CD4-positive, alpha-beta memory T cell (primary cell): ENCODE results near the gene OGFR. TPM values are rescaled to one million over a fixed set of nuclear protein-coding genes. Genes with fewer than 3 reads are reported as not detected.
A peak's percentile ranks its signal among the peaks of the same experiment; 100 is the strongest.

Experiments
- CTCF ChIA-PET: fragments of 350-600 bp; sonication (Branson Sonifier 250); formaldehyde crosslinking; loops from one replicate; lab custom pipeline; 2021; ENCODE audit warnings: inconsistent platforms; ENCODE audit not compliant: partially characterized antibody; lab: Charles Lee
- POLR2A ChIA-PET: fragments of 350-600 bp; sonication (Branson Sonifier 250); formaldehyde crosslinking; loops from one replicate; lab custom pipeline; 2021; ENCODE audit not compliant: partially characterized antibody; lab: Charles Lee
- DNase-seq, 5 donors: peaks; one replicate each; pipeline versions ENCODE4 v3.0.0 to v3.0.0-alpha.2; 2020 to 2022; ENCODE audit warnings: mixed read lengths in 1 of 5
- H3K27ac ChIP-seq: one replicate; pipeline ENCODE4 v1.7.0; 2013; ENCODE audit warnings: low read depth, low read length
- H3K27me3 ChIP-seq: 2 replicates; pipeline ENCODE4 v1.7.0; 2013; ENCODE audit warnings: mild to moderate bottlenecking, low read length, moderate library complexity; ENCODE audit not compliant: insufficient read depth
- H3K36me3 ChIP-seq: 2 replicates; pipeline ENCODE4 v1.7.0; 2013; ENCODE audit warnings: mild to moderate bottlenecking, low read length, moderate library complexity; ENCODE audit not compliant: insufficient read depth
- H3K4me1 ChIP-seq: 2 replicates; pipeline ENCODE4 v1.7.0; 2013; ENCODE audit warnings: mild to moderate bottlenecking, low read length, moderate library complexity; ENCODE audit not compliant: insufficient read depth
- H3K4me3 ChIP-seq, 2 donors: one replicate each; pipeline ENCODE4 v1.7.0; 2013; ENCODE audit warnings: low read length in 2 of 2, mild to moderate bottlenecking in 1 of 2
- H3K9me3 ChIP-seq, 2 donors: one replicate each; pipeline ENCODE4 v1.7.0; 2013; ENCODE audit warnings: low read length in 2 of 2, control low read depth in 1 of 2; ENCODE audit not compliant: control insufficient read depth in 1 of 2
- H3K27ac Mint-ChIP-seq, 7 donors: one replicate each; pipeline ENCODE4 v1.8.0; 2020 to 2021; ENCODE audit warnings: mixed read lengths in 7 of 7, mild to moderate bottlenecking in 6 of 7, inconsistent platforms in 3 of 7, moderate library complexity in 3 of 7
- H3K27me3 Mint-ChIP-seq, 2 donors: one replicate each; pipeline ENCODE4 v1.8.0; 2020 to 2021; ENCODE audit warnings: mixed read lengths in 2 of 2
- H3K36me3 Mint-ChIP-seq, 2 donors: one replicate each; pipeline ENCODE4 v1.8.0; 2020 to 2021; ENCODE audit warnings: mixed read lengths in 2 of 2, inconsistent platforms in 1 of 2, mild to moderate bottlenecking in 1 of 2
- H3K4me1 Mint-ChIP-seq, 4 donors: one replicate each; pipeline ENCODE4 v1.8.0; 2020 to 2021; ENCODE audit warnings: mixed read lengths in 4 of 4, mild to moderate bottlenecking in 1 of 4
- H3K4me3 Mint-ChIP-seq, 8 donors: one replicate each; pipeline ENCODE4 v1.8.0; 2020 to 2021; ENCODE audit warnings: mixed read lengths in 8 of 8, mild to moderate bottlenecking in 7 of 8, moderate library complexity in 6 of 8, inconsistent platforms in 3 of 8
- H3K9me3 Mint-ChIP-seq, 8 donors: one replicate each; pipeline ENCODE4 v1.8.0; 2020 to 2021; ENCODE audit warnings: mixed read lengths in 8 of 8, mild to moderate bottlenecking in 5 of 8, inconsistent platforms in 3 of 8, moderate library complexity in 1 of 8
- intact Hi-C: fragments of 100-400 bp; cut with micrococcal nuclease; formaldehyde crosslinking; loops from one replicate; pipeline ENCODE4 v1.15.1; 2023
- polyA plus RNA-seq, 2 donors: library from polyadenylated mRNA; unstranded; fragments of 300-500 nt; fragmentation: Illumina TruSeq; gene quantifications; one replicate each; pipeline ENCODE4 v1.2.3, GENCODE V29; 2021
- total RNA-seq, 2 experiments: library from RNA; stranded (reverse); gene quantifications; one replicate each; pipeline ENCODE4 v1.2.3, GENCODE V29; 2021

Gene OGFR
- total and polyA plus RNA-seq, 4 experiments from 2014 or later = 13.8 to 75.9 (median 69.4) TPM

DNA sequence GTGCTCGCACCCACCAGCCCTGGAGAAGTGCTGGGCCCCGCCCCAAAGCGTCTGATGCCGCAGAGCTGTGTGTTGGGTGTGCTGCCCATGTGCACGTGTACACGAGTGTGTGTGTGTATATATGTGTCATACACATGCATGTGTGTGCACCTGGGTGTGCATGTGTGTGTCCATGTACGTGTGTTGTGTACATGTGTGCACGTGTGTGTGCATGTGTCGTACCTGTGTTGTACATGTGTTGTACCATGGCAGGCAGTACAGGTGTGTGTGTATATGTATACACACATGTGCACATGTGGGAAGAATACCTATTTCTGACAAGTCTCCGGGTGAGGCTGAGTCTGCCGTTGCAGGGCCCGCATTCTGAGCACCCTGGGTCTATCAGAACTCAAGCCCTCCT is 14.6 kb upstream of the OGFR start:
- H3K27me3 Mint-ChIP-seq = no peaks in the 10 kb centered on the region
- no peak for DNase-seq
- Histone ChIP-seq H3K4me3 (no peak overlapping the region), H3K27ac (no peak overlapping the region), H3K9me3 (no peaks in the 10 kb centered on the region), H3K36me3 (no peaks in the 10 kb centered on the region), H3K27me3 (no peaks in the 10 kb centered on the region), H3K4me1 (peaks cover 22% of the 10 kb centered on the region)
- CTCF ChIA-PET = interaction anchor here (0.7 to 2.7 kb wide), 4 partner anchors 11 to 74 kb away, joined by 3 to 20 read pairs (median 4); no protein-coding TSS in a partner anchor
- intact Hi-C loops = loop anchor here (5.0 to 10.0 kb wide), 2 partner anchors 217 to 405 kb away; partner anchors contain the start of genes BHLHE23 and RPS21
- H3K36me3 Mint-ChIP-seq = peaks cover 0 to 7% of the 10 kb centered on the region in 2 donors
- peaks cover 0 to 2% (median 0%) of the 10 kb centered on the region in 8 donors for H3K9me3 Mint-ChIP-seq
- H3K4me3 Mint-ChIP-seq = no peak overlapping the region
- H3K27ac Mint-ChIP-seq = peak overlapping the region in 1 of 7 donors; percentile 13
- POLR2A ChIA-PET = interaction anchor here (2.2 kb wide), 1 partner anchor 49 kb away, joined by 8 read pairs; no protein-coding TSS in a partner anchor
- peaks cover 2 to 36% (median 14%) of the 10 kb centered on the region in 4 donors for H3K4me1 Mint-ChIP-seq

DNA sequence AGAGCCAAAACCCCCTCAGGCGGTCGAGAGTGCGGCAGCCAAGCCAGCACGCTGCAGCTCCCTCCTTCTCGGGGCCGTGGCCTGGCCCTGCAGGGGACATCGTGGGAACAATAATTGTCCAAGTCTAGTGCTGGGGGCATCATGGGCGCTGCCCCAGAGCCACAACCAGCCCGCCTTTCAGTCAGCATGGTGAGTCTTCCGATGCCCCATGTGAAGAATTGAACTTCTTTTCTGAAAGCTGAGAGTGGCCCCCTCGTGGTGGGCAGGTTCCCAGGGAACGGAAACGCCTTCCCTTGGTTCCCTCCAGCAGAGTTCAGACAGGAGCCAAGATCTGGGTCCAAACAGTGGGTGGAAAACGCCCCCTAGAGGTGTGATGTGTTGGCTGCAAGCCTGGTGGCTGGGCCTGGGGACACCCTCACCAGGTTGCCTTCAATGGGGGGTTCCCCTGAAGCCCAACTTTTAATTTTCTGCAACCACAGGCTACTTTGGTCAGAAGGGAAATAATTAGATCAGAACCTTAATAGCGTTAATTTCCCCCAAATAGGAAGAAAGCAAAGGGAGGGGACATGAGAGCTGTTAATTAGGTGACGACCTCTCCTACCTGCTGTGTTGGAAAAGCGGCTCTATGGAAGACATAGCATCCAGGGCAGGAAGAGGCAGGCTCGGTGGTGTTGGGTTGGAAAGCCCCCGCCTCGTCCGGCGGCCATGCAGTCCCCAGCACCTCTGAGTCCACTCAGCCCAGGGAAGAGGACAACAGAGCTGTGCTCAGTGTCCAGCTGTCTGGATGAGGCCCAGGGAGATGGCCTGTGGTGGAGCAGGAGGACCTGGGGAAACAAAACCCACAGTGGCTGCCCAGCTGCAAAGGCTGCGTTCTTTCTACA is 13.1 kb upstream of the OGFR start:
- Mint-ChIP-seq H3K36me3 (peaks cover 0 to 7% of the 10 kb centered on the region in 2 donors), H3K27me3 (no peaks in the 10 kb centered on the region), H3K4me3 (peak overlapping the region in 5 of 8 donors; percentile 38 to 82 (median 48)), H3K4me1 (peaks cover 4 to 45% (median 17%) of the 10 kb centered on the region in 4 donors), H3K9me3 (peaks cover 0 to 2% (median 0%) of the 10 kb centered on the region in 8 donors), H3K27ac (peak overlapping the region; percentile 83 to 98 (median 91))
- no peak overlapping the region for H3K4me3 ChIP-seq
- peaks cover 22% of the 10 kb centered on the region for H3K4me1 ChIP-seq
- H3K27ac ChIP-seq = no peak overlapping the region
- ChIA-PET POLR2A (interaction anchor here (0.9 to 6.2 kb wide), 4 partner anchors 13 to 149 kb away, joined by 3 to 86 read pairs (median 7); partner anchors contain the start of gene OGFR), CTCF (interaction anchor here (1.0 to 2.7 kb wide), 15 partner anchors 9 to 297 kb away, joined by 3 to 20 read pairs (median 5); partner anchors contain the start of gene OGFR)
- peak; percentile 58 to 70 (median 68) for DNase-seq
- H3K27me3 ChIP-seq = no peaks in the 10 kb centered on the region
- intact Hi-C loops = loop anchor here (1.0 to 10.0 kb wide), 6 partner anchors 52 to 407 kb away; partner anchors contain the start of genes BHLHE23 and RPS21
- H3K9me3 ChIP-seq = no peaks in the 10 kb centered on the region
- H3K36me3 ChIP-seq = no peaks in the 10 kb centered on the region

GRCh38 chr20:62792182-62792939 is 12.3 kb upstream of the OGFR start:
- Mint-ChIP-seq H3K27me3 (no peaks in the 10 kb centered on the region), H3K36me3 (peaks cover 0 to 7% of the 10 kb centered on the region in 2 donors)

DNA sequence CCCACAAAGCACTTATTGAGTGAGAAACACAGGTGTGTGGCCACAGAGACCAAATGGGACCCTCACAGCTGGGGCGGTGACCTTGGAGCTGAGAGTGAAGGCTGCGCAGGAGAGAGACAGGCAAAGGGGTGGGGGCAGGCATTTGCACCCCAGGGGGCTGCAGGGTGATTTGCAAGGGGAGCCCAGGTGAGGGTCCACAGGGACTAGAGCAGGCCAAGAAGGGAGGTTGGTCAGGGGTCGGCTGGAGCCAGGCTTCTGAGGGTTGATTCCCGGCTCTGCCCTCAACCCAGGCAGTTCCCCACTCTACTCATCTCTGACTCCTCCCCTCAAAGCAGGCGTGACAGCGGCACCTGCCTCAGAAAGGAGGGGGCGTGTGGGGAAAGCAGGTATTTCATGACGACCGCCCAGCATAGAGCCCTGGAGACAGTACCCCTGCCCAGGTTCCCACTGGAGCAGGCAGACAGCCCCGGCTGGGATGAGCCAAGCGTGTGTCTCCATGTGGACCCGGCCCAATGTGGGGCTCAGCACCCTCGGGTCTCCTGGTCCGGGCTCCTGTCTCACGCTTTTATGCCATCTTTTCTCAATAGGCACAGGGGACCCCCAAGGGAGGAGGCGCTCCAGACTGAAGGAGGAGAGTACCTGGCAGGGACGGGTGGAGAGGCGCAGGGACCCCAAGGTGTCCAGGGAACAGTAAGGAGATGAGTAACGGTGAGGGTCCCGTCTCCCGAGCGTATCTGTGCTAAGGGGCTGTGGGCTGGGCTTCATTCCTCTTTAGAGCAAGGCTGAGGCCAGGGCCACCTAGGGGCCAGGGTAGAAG is 11.5 kb upstream of the OGFR start:
- H3K4me1 Mint-ChIP-seq = peaks cover 7 to 55% (median 25%) of the 10 kb centered on the region in 4 donors
- H3K4me1 ChIP-seq = peaks cover 32% of the 10 kb centered on the region
- H3K27ac ChIP-seq = peak overlapping the region; percentile 83
- H3K36me3 Mint-ChIP-seq = peaks cover 0 to 10% of the 10 kb centered on the region in 2 donors
- intact Hi-C loops = loop anchor here (5.0 to 10.0 kb wide), 2 partner anchors 214 to 408 kb away; partner anchors contain the start of genes BHLHE23 and RPS21
- H3K27me3 ChIP-seq = no peaks in the 10 kb centered on the region
- DNase-seq = no peak
- H3K9me3 ChIP-seq = no peaks in the 10 kb centered on the region
- ChIA-PET CTCF (interaction anchor here (0.7 to 2.7 kb wide), 10 partner anchors 12 to 294 kb away, joined by 3 to 20 read pairs (median 8); partner anchors contain the start of gene OGFR), POLR2A (interaction anchor here (0.5 to 6.2 kb wide), 23 partner anchors 10 to 651 kb away, joined by 3 to 86 read pairs (median 8); partner anchors contain the start of genes ARFGAP1, GID8, OGFR and TCFL5)
- peaks cover 0 to 5% (median 0%) of the 10 kb centered on the region in 8 donors for H3K9me3 Mint-ChIP-seq
- peak overlapping the region; percentile 79 to 98 (median 94) for H3K27ac Mint-ChIP-seq
- H3K36me3 ChIP-seq = no peaks in the 10 kb centered on the region
- H3K4me3 ChIP-seq = peak overlapping the region; percentile 32 to 34
- peak overlapping the region; percentile 71 to 87 (median 78) for H3K4me3 Mint-ChIP-seq
- no peaks in the 10 kb centered on the region for H3K27me3 Mint-ChIP-seq

More at GRCh38 chr20:62792182-62792939, 12.3 kb upstream of the OGFR start:
- H3K4me3 Mint-ChIP-seq = peak overlapping the region in 5 of 8 donors; percentile 1 to 83 (median 32)
- ChIA-PET CTCF (interaction anchor here (1.0 to 2.7 kb wide), 14 partner anchors 10 to 293 kb away, joined by 3 to 20 read pairs (median 6); partner anchors contain the start of gene OGFR), POLR2A (interaction anchor here (2.1 to 6.2 kb wide), 3 partner anchors 12 to 141 kb away, joined by 7 to 86 read pairs (median 55); partner anchors contain the start of gene OGFR)
- H3K9me3 ChIP-seq = no peaks in the 10 kb centered on the region
- no peaks in the 10 kb centered on the region for H3K36me3 ChIP-seq
- H3K4me1 ChIP-seq = peaks cover 28% of the 10 kb centered on the region
- H3K4me1 Mint-ChIP-seq = peaks cover 4 to 47% (median 19%) of the 10 kb centered on the region in 4 donors
- H3K4me3 ChIP-seq = no peak overlapping the region
- intact Hi-C loops = loop anchor here (5.0 to 10.0 kb wide), 2 partner anchors 215 to 408 kb away; partner anchors contain the start of genes BHLHE23 and RPS21
- H3K27ac ChIP-seq = no peak overlapping the region
- DNase-seq = no peak
- peaks cover 0 to 2% (median 0%) of the 10 kb centered on the region in 8 donors for H3K9me3 Mint-ChIP-seq
- peak overlapping the region in 6 of 7 donors; percentile 73 to 98 (median 94) for H3K27ac Mint-ChIP-seq
- H3K27me3 ChIP-seq = no peaks in the 10 kb centered on the region

GRCh38 chr20:62793757-62794006 is 11.0 kb upstream of the OGFR start:
- Mint-ChIP-seq H3K4me3 (peak overlapping the region; percentile 71 to 87 (median 78)), H3K36me3 (peaks cover 4 to 16% of the 10 kb centered on the region in 2 donors), H3K27me3 (no peaks in the 10 kb centered on the region), H3K9me3 (peaks cover 0 to 5% (median 0%) of the 10 kb centered on the region in 8 donors), H3K27ac (peak overlapping the region; percentile 79 to 98 (median 93)), H3K4me1 (peaks cover 10 to 59% (median 27%) of the 10 kb centered on the region in 4 donors)
- no peaks in the 10 kb centered on the region for H3K36me3 ChIP-seq
- no peak for DNase-seq
- H3K27me3 ChIP-seq = no peaks in the 10 kb centered on the region
- peaks cover 32% of the 10 kb centered on the region for H3K4me1 ChIP-seq
- no peaks in the 10 kb centered on the region for H3K9me3 ChIP-seq
- H3K4me3 ChIP-seq = peak overlapping the region; percentile 32 to 34
- ChIA-PET CTCF (interaction anchor here (0.7 to 3.2 kb wide), 5 partner anchors 15 to 294 kb away, joined by 3 to 23 read pairs (median 6); no protein-coding TSS in a partner anchor), POLR2A (interaction anchor here (0.5 to 6.2 kb wide), 24 partner anchors 11 to 651 kb away, joined by 3 to 86 read pairs (median 7); partner anchors contain the start of genes ARFGAP1, GID8, OGFR and TCFL5)
- H3K27ac ChIP-seq = peak overlapping the region; percentile 83
- intact Hi-C loops = loop anchor here (1.0 to 10.0 kb wide), 7 partner anchors 11 to 409 kb away; partner anchors contain the start of genes BHLHE23, OGFR and RPS21
